Common myeloid progenitor, CD34-positive (primary cell): ENCODE data around the gene PPM1L. TPM values are rescaled to one million over a fixed set of nuclear protein-coding genes. Genes with fewer than 3 reads are reported as not detected.
"Not testable (repeated sequence)": the region's sequence is repeated elsewhere in the genome, so short reads cannot be mapped to it uniquely, and the experiment has no call there.

Source experiments
- CTCF ChIA-PET: fragments of 350-600 bp; sonication (Branson Sonifier 250); formaldehyde crosslinking; loops from one replicate; lab custom pipeline; 2021; ENCODE audit warnings: antibody characterized with exemption; lab: Charles Lee
- POLR2A ChIA-PET: fragments of 350-600 bp; sonication (Branson Sonifier 250); formaldehyde crosslinking; loops from one replicate; lab custom pipeline; 2021; ENCODE audit warnings: antibody characterized with exemption; lab: Charles Lee
- DNase-seq, 3 donors: peaks; one replicate each; pipeline versions ENCODE4 v3.0.0 to v3.0.0-alpha.2; 2013
- H3K27ac ChIP-seq, 2 experiments: 1 replicate in 1 of 2; 2 replicates in 1 of 2; pipeline ENCODE4 v1.7.0; 2013; ENCODE audit warnings: inconsistent platforms in 2 of 2, low read length in 2 of 2, mild to moderate bottlenecking in 2 of 2, low read depth in 1 of 2, moderate library complexity in 1 of 2; ENCODE audit not compliant: severe bottlenecking in 2 of 2, insufficient read depth in 1 of 2, poor library complexity in 1 of 2
- H3K27me3 ChIP-seq, 5 experiments: replicated peaks in 2 of 5; 1 replicate in 3 of 5; 2 replicates in 2 of 5; pipeline versions ENCODE4 v1.6.1 to v1.7.0; 2013; ENCODE audit warnings: low read length in 4 of 5, mild to moderate bottlenecking in 2 of 5, moderate library complexity in 2 of 5, inconsistent platforms in 1 of 5; ENCODE audit not compliant: insufficient read depth in 5 of 5, control insufficient read depth in 4 of 5
- H3K36me3 ChIP-seq, 4 experiments: 1 replicate in 2 of 4; 2 replicates in 2 of 4; pipeline versions ENCODE4 v1.6.1 to v1.7.0; 2013; ENCODE audit warnings: low read length in 3 of 4, control low read depth in 1 of 4, mild to moderate bottlenecking in 1 of 4; ENCODE audit not compliant: control insufficient read depth in 4 of 4, insufficient read depth in 4 of 4
- H3K4me1 ChIP-seq, 4 experiments: 1 replicate in 3 of 4; 2 replicates in 1 of 4; pipeline versions ENCODE4 v1.6.1 to v1.7.1; 2013; ENCODE audit warnings: low read length in 3 of 4, mild to moderate bottlenecking in 3 of 4, control low read depth in 1 of 4, inconsistent platforms in 1 of 4, moderate library complexity in 1 of 4; ENCODE audit not compliant: control insufficient read depth in 4 of 4, insufficient read depth in 4 of 4; ENCODE audit errors: control extremely low read depth in 1 of 4
- H3K4me3 ChIP-seq, 7 experiments: 1 replicate in 4 of 7; 2 replicates in 3 of 7; pipeline versions ENCODE4 v1.5.1 to v1.7.0; 2013; ENCODE audit warnings: mild to moderate bottlenecking in 7 of 7, low read length in 6 of 7, moderate library complexity in 6 of 7, inconsistent platforms in 2 of 7, low read depth in 2 of 7, control low read depth in 1 of 7; ENCODE audit not compliant: insufficient read depth in 4 of 7, control insufficient read depth in 1 of 7; ENCODE audit errors: extremely low read depth in 1 of 7
- H3K9me3 ChIP-seq, 5 experiments: 1 replicate in 4 of 5; 2 replicates in 1 of 5; pipeline versions ENCODE4 v1.6.1 to v1.7.1; 2013; ENCODE audit warnings: low read length in 4 of 5, mild to moderate bottlenecking in 2 of 5, inconsistent platforms in 1 of 5, low read depth in 1 of 5, moderate library complexity in 1 of 5; ENCODE audit not compliant: control insufficient read depth in 4 of 5, insufficient read depth in 2 of 5; ENCODE audit errors: control extremely low read depth in 1 of 5
- WGBS: methylation state at CpG from one replicate; pipeline ENCODE4 v1.1.5; 2013; ENCODE audit not compliant: insufficient coverage; 5-methylcytosine and 5-hydroxymethylcytosine counted together
- polyA plus RNA-seq: library from polyadenylated mRNA; unstranded; fragments of 120-200 nt; gene quantifications from one replicate; pipeline ENCODE4 v1.2.1, GENCODE V29; 2013

The PPM1L gene
- polyA plus RNA-seq, result 8.4 TPM

DNA sequence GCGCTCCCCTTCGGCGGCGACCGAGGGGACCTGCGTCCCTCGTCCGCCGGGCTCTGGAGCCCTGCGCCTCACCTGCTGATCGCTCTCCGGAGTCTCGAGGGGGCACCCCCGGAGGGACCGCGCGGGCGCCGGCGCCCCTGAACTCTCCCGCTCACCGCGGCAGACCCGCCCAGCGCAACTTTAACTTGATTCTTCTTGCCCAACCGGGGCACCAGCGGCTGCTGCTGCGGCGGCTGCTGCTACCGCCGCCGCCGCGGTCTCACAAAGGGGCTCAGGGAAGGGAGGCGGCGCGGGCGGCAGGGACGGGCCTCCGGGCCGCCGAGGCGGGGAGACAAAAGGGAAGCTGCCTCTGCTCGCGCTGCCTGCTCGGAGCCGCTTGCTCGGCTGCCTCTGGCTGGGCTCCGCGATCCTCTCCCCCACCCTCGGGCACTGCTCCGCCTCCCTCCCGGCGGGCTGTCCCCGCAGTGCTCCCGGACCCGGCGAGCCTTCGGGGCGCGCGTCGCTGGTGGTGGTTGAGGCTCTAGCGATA lies at the start of gene PPM1L:
Gene PPM1L (plus strand): TSS at position 456 of the 529 bp plus-strand sequence.
- H3K4me3 ChIP-seq, result peak within 1 kb of the TSS; percentile 87 to 94 (median 92)
- no peaks in the 10 kb centered on the region for H3K27me3 ChIP-seq
- ChIA-PET POLR2A (interaction anchor here (0.9 to 1.9 kb wide), 3 partner anchors 8 to 190 kb away, joined by 3 to 6 read pairs (median 5); partner anchors contain the start of gene KPNA4), CTCF (interaction anchor here (2.1 kb wide), 1 partner anchor 185 kb away, joined by 10 read pairs; no protein-coding TSS in a partner anchor)
- H3K9me3 ChIP-seq, result no peaks in the 10 kb centered on the region
- no peaks in the 10 kb centered on the region for H3K36me3 ChIP-seq
- peak; percentile 80 to 91 (median 85) for DNase-seq
- peaks cover 16 to 39% (median 34%) of the 10 kb centered on the region in 4 experiments for H3K4me1 ChIP-seq
- peak within 1 kb of the TSS; percentile 84 to 91 for H3K27ac ChIP-seq
- WGBS, result 0% methylated on average over 49 of the region's 64 CpGs

DNA sequence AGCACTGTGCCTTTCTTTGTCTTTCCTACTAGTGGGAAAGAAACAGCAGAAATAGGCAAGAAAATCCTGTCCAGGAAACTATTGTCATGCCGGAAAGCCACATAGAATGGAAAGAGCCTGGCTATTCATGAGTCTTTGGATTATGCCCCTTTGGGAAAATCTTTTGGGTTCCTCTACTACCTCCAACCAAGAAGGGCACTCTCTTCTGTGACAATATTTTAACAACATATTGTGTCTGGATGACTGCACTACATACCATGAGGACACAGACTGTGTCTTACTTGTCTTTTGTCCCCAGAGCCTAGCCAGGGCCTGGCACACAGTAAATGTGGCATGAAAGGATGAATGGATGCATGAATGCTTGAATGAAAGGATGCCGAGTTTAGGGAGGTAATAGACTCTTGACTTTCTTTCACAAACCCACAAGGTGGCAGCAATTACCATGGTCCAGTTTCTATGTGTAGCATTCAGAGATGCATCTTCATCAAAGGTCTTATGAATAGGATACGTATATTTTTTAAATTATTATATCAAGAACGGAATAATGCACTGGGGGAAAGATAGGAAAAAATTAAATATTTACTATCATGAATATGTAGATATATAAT lies 48.7 kb upstream of the PPM1L start:
- Histone ChIP-seq H3K4me3 (no peak overlapping the region), H3K4me1 (no peaks in the 10 kb centered on the region), H3K27me3 (peaks cover 0 to 5% (median 0%) of the 10 kb centered on the region in 5 experiments), H3K36me3 (no peaks in the 10 kb centered on the region), H3K9me3 (no peaks in the 10 kb centered on the region), H3K27ac (no peak overlapping the region)
- WGBS, result 67% methylated on average over 1 of the region's 4 CpGs
- ChIA-PET POLR2A (no interaction called here), CTCF (interaction anchor here (0.9 to 3.5 kb wide), 7 partner anchors 9 to 238 kb away, joined by 3 to 28 read pairs (median 5); no protein-coding TSS in a partner anchor)
- DNase-seq, result peak; percentile 57 to 84 (median 76)

- H3K9me3 ChIP-seq, result no peaks in the 10 kb centered on the region
- H3K4me3 ChIP-seq, result no peak overlapping the region
- DNase-seq, result no peak
- no peaks in the 10 kb centered on the region for H3K36me3 ChIP-seq
- ChIA-PET POLR2A (no interaction called here), CTCF (interaction anchor here (0.7 to 3.5 kb wide), 10 partner anchors 9 to 565 kb away, joined by 3 to 28 read pairs (median 8); no protein-coding TSS in a partner anchor)
- H3K4me1 ChIP-seq, result no peaks in the 10 kb centered on the region
- H3K27me3 ChIP-seq, result peaks cover 0 to 5% (median 0%) of the 10 kb centered on the region in 5 experiments
- no peak overlapping the region for H3K27ac ChIP-seq
- WGBS, result no CpG with 5 or more reads among the region's 3 CpGs
Observed at GRCh38 chr3:160709477-160710182, 46.4 kb upstream of the PPM1L start.

GRCh38 chr3:160713144-160713543 lies 42.9 kb upstream of the PPM1L start:
- DNase-seq, POLR2A ChIA-PET, H3K27ac ChIP-seq, H3K9me3 ChIP-seq, H3K27me3 ChIP-seq, H3K4me3 ChIP-seq, H3K4me1 ChIP-seq, CTCF ChIA-PET, H3K36me3 ChIP-seq: not testable (repeated sequence)
- 100% methylated on average over 1 of the region's 3 CpGs for WGBS

GRCh38 chr3:160719710-160720109 lies 36.3 kb upstream of the PPM1L start:
- no peaks in the 10 kb centered on the region for H3K4me1 ChIP-seq
- H3K36me3 ChIP-seq, result no peaks in the 10 kb centered on the region
- POLR2A ChIA-PET, result no interaction called here
- no peak for DNase-seq
- H3K27ac ChIP-seq, result no peak overlapping the region
- CTCF ChIA-PET, result interaction anchor here (1.9 kb wide), 1 partner anchor 11 kb away, joined by 7 read pairs; no protein-coding TSS in a partner anchor
- H3K27me3 ChIP-seq, result no peaks in the 10 kb centered on the region
- no peak overlapping the region for H3K4me3 ChIP-seq
- peaks cover 0 to 2% (median 0%) of the 10 kb centered on the region in 5 experiments for H3K9me3 ChIP-seq
- WGBS, result 92% methylated on average over 8 of the region's 11 CpGs

DNA sequence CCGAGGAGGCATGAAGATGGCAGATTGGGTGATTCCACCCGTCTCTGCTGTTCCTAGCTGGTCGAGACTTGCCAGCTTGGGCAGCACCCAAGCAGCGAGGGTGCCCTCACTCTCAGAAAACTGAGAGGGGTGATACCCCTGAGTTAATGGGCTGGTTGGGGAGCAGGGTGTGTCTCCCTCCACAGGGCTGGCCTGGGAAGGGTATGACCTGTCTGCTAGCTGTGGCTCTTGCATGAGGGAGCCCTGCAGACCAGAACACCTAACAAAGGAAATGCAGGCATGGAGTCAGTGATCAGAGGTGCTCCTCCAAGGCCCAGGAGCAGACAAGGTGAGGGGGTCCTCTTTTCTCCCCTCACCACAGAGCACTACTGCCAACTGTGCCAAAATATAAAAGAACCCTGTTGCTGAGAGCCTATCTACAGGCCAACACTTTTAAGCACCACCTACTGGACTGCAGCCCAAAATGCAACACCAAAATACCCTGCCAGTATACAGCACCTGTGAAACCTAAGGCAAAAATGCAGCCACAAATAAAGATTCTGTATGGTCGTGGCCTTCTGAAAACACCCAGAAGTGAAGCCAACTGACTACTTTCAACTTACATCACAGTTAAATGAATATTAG lies 35.8 kb upstream of the PPM1L start:
- DNase-seq, result no peak
- Histone ChIP-seq H3K27ac (no peak overlapping the region), H3K27me3 (no peaks in the 10 kb centered on the region), H3K4me3 (no peak overlapping the region), H3K36me3 (no peaks in the 10 kb centered on the region), H3K4me1 (no peaks in the 10 kb centered on the region), H3K9me3 (peaks cover 0 to 2% (median 0%) of the 10 kb centered on the region in 5 experiments)
- CTCF ChIA-PET, result interaction anchor here (1.0 kb wide), 1 partner anchor 22 kb away, joined by 3 read pairs; no protein-coding TSS in a partner anchor
- 98% methylated on average over 5 of the region's 5 CpGs for WGBS
- POLR2A ChIA-PET, result no interaction called here
